ENCODE data around the gene CRYBB3. TPM values are rescaled to one million over a fixed set of nuclear protein-coding genes. Genes with fewer than 3 reads are reported as not detected.
"Not testable (repeated sequence)": the region's sequence is repeated elsewhere in the genome, so short reads cannot be mapped to it uniquely, and the experiment has no call there.

Gene CRYBB3
- total RNA-seq, 1 donor from 2014 or later = 0.21 TPM

DNA sequence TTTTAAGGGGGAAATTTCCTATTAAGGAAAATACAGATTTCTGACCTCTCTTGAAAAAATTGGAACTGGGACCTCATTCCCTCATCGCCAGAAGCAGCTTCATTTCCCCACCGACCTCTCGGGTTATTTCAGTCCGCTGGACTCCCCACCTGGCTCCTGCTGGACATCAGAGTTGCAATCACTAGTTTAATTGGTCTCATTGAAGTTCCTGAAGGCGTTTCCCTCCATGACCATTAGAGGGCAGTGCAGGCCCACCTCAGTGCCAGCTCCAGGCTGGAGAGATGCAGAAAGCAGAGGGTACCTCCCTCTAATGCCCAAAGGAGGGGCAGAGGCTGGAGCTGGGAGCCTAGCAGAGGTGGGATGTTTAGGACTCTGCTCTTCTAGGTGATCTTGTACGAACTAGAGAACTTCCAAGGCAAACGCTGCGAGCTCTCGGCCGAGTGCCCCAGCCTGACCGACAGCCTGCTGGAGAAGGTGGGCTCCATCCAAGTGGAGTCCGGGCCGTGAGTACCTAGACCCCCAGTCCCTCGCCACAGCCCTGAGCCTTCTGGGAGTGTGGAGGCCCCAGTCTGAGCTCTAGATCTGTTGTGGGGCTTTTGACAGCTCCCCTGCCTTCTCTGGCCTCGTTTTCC is 2.7 kb downstream of the CRYBB3 start:
- Mint-ChIP-seq H3K27ac (no peak overlapping the region), H3K4me1 (ENCODE audit: low read depth) (peaks cover 4% of the 10 kb centered on the region), H3K27me3 (ENCODE audit: low read depth) (no peaks in the 10 kb centered on the region), H3K36me3 (ENCODE audit: low read depth) (no peaks in the 10 kb centered on the region), H3K4me3 (ENCODE audit: low read depth) (no peak overlapping the region), H3K9me3 (no peaks in the 10 kb centered on the region)
- peak; percentile 38 for DNase-seq (ENCODE audit: low spot score)
- intact Hi-C loops (cut with micrococcal nuclease) = no loop called here

DNA sequence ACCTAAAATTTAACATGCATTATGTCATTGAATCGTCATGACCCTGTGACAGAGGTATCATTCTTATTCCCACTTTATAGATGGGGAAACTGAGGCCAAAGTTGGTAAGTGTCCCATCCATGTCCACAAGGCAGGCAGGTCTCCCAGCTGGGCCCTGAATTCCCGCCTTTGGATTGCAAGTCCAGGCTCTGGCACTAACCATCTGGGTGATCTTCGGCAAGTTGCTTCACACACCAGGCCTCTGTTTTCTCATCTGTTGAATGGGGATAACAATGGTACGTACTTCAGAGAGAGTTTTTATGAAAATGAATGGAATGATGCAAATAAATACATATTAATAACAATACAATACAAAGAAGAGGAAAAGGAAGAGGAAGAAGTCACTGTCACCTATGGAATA is 3.4 kb downstream of the CRYBB3 start:
- H3K4me1 Mint-ChIP-seq (ENCODE audit: low read depth) = peaks cover 4% of the 10 kb centered on the region
- DNase-seq (ENCODE audit: low spot score) = no peak
- H3K27me3 Mint-ChIP-seq (ENCODE audit: low read depth) = no peaks in the 10 kb centered on the region
- H3K9me3 Mint-ChIP-seq = no peaks in the 10 kb centered on the region
- intact Hi-C loops (cut with micrococcal nuclease) = no loop called here
- no peak overlapping the region for H3K4me3 Mint-ChIP-seq (ENCODE audit: low read depth)
- H3K27ac Mint-ChIP-seq = no peak overlapping the region
- H3K36me3 Mint-ChIP-seq (ENCODE audit: low read depth) = no peaks in the 10 kb centered on the region

DNA sequence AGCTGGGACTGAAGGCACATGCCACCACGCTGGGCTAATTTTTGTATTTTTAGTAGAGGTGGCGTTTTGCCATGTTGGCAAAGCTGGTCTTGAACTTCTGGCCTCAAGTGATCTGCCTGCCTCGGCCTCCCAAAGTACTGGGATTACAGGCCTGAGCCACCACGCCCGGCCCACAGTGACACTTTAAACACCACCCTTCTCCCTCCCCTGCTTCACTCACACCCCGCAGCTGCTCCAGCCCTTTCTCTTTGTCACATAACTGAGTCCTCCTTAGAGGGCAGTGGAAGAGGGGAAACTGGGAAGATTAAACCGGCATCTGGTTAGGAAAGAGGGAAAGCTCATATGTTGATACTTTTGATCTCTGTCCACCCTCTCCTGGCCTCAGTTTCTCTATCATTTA is 4.9 kb downstream of the CRYBB3 start:
- H3K4me1 Mint-ChIP-seq (ENCODE audit: low read depth); H3K4me3 Mint-ChIP-seq (ENCODE audit: low read depth); H3K9me3 Mint-ChIP-seq; DNase-seq (ENCODE audit: low spot score); H3K36me3 Mint-ChIP-seq (ENCODE audit: low read depth); intact Hi-C loops (cut with micrococcal nuclease); H3K27me3 Mint-ChIP-seq (ENCODE audit: low read depth); H3K27ac Mint-ChIP-seq: not testable (repeated sequence)

DNA sequence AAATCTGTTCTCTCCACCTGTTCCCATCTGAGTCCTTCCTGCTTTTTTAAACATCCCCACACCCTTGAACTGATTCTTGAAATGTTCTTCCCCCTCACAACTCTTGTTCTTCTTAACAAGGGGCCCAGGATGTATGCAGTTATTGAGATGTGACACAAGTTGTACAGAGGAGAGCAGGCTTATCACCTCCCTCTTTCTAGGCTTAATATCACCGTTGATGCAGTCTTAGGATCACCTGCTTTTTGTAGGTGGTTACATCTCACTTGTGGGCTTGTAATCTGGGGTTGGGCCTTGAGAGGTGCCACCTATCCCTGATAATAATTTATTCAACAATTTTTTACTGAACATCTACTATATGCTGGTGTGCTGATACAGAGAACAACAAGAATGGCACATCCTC is 6.2 kb downstream of the CRYBB3 start:
- peaks cover 4% of the 10 kb centered on the region for H3K4me1 Mint-ChIP-seq (ENCODE audit: low read depth)
- no peak overlapping the region for H3K27ac Mint-ChIP-seq
- no peaks in the 10 kb centered on the region for H3K36me3 Mint-ChIP-seq (ENCODE audit: low read depth)
- H3K4me3 Mint-ChIP-seq (ENCODE audit: low read depth) = no peak overlapping the region
- no peaks in the 10 kb centered on the region for H3K9me3 Mint-ChIP-seq
- no peaks in the 10 kb centered on the region for H3K27me3 Mint-ChIP-seq (ENCODE audit: low read depth)
- no peak for DNase-seq (ENCODE audit: low spot score)
- intact Hi-C loops (cut with micrococcal nuclease) = no loop called here

DNA sequence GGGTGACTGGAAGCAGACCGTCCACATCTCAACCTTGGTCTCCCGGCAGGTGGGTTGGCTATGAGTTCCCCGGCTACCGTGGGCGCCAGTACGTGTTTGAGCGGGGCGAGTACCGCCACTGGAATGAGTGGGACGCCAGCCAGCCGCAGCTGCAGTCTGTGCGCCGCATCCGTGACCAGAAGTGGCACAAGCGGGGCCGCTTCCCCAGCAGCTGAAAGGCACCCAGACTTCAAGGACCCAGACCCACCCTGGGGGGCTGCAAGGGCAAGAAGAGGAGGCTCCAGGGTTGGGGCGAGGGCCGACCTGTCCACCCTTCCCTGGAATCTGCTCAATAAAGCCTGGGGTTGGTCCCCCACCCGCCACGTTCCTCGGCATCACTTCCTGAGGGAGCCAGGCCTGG is 7.3 kb downstream of the CRYBB3 start:
- no peak overlapping the region for H3K27ac Mint-ChIP-seq
- no peak overlapping the region for H3K4me3 Mint-ChIP-seq (ENCODE audit: low read depth)
- intact Hi-C loops (cut with micrococcal nuclease) = no loop called here
- H3K36me3 Mint-ChIP-seq (ENCODE audit: low read depth) = no peaks in the 10 kb centered on the region
- DNase-seq (ENCODE audit: low spot score) = no peak
- H3K27me3 Mint-ChIP-seq (ENCODE audit: low read depth) = no peaks in the 10 kb centered on the region
- no peaks in the 10 kb centered on the region for H3K9me3 Mint-ChIP-seq
- peaks cover 1% of the 10 kb centered on the region for H3K4me1 Mint-ChIP-seq (ENCODE audit: low read depth)

DNA sequence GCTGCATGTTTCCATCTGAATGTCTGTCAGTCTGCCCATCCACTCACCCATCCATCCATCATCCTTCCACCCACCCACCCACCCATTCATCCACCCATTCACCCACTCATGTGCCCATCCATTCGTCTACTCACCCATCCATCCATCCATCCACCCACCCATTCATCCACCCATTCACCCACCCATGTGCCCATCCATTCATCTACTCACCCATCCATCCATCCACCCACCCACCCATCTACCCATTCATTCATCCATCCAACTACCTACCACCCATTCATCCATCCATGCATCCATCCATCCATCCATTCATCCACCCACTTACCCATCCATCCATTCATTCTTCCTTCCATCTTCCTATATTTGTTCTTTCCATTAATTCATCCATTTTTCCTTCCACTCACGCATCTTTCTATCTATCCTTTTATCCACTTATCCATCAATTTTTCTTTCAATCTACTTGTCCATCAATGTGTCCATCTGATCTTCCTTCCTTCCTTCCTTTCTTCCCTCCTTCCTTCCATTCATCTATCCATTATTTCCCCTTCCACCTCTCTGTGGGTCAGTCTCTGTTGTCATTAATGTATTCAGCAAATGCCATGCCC is 8.0 kb downstream of the CRYBB3 start:
- intact Hi-C loops (cut with micrococcal nuclease) = no loop called here
- H3K4me3 Mint-ChIP-seq (ENCODE audit: low read depth) = no peak overlapping the region
- H3K27me3 Mint-ChIP-seq (ENCODE audit: low read depth) = no peaks in the 10 kb centered on the region
- no peak for DNase-seq (ENCODE audit: low spot score)
- H3K36me3 Mint-ChIP-seq (ENCODE audit: low read depth) = no peaks in the 10 kb centered on the region
- H3K4me1 Mint-ChIP-seq (ENCODE audit: low read depth) = no peaks in the 10 kb centered on the region
- no peak overlapping the region for H3K27ac Mint-ChIP-seq
- no peaks in the 10 kb centered on the region for H3K9me3 Mint-ChIP-seq

DNA sequence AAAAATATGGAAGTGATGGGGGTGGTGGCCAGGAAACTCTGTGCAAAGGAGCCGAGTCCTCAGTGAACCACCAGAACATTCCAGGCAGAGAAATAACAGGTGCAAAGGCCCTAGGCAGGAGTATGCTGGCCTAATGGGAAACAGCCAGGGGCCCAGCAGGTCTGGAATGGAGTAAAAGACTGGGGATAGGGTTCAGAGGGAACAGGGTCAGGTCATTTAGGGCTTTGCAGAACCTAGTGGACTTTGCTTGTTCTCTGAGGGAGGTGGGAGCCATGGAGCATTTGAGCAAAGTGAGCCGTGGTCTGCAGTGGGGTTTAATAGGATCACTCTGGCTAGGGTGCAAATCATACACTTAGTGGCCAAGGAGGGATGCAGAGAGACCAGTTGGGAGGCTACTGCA is 8.7 kb downstream of the CRYBB3 start:
- H3K27me3 Mint-ChIP-seq (ENCODE audit: low read depth) = no peaks in the 10 kb centered on the region
- H3K4me3 Mint-ChIP-seq (ENCODE audit: low read depth) = no peak overlapping the region
- H3K9me3 Mint-ChIP-seq = peaks cover 2% of the 10 kb centered on the region
- intact Hi-C loops (cut with micrococcal nuclease) = no loop called here
- no peaks in the 10 kb centered on the region for H3K36me3 Mint-ChIP-seq (ENCODE audit: low read depth)
- no peak for DNase-seq (ENCODE audit: low spot score)
- no peak overlapping the region for H3K27ac Mint-ChIP-seq
- H3K4me1 Mint-ChIP-seq (ENCODE audit: low read depth) = no peaks in the 10 kb centered on the region

DNA sequence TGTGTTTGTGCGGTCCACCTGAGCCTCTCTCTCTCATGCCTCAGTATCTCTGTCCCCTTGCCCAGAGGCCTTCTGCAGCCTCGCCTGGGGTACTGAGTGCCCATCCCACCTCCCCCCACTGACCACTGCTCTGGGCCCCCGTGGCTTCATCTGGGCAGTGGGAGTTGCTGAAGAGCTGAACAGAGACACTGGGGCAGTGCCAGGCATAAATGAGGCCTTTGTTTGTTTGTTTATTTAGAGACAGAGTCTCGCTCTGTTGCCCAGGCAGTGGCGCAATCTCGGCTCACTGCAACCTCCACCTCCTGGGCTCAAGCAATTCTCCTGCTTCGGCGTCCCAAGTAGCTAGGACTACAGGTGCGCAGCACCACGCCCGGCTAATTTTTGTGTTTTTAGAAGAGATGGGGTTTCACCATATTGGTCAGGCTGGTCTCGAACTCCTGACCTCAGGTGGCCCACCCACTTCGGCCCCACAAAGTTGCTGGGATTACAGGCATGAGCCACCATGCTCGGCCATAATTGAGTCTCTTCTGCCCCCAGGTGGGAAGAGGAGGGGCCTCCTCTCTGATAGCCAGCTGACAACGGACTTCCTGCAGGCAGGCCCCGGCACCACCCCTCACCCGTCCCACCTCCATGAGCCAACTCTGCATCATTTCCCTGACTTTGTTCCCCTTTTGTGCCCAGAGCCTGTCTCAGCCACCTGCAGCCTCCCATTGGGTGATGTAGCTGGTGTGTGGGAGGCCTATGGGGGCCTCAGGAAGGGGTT is 9.3 kb downstream of the CRYBB3 start:
- no peak overlapping the region for H3K27ac Mint-ChIP-seq
- H3K4me1 Mint-ChIP-seq (ENCODE audit: low read depth) = no peaks in the 10 kb centered on the region
- H3K27me3 Mint-ChIP-seq (ENCODE audit: low read depth) = no peaks in the 10 kb centered on the region
- H3K9me3 Mint-ChIP-seq = peaks cover 6% of the 10 kb centered on the region
- no peak for DNase-seq (ENCODE audit: low spot score)
- no peak overlapping the region for H3K4me3 Mint-ChIP-seq (ENCODE audit: low read depth)
- H3K36me3 Mint-ChIP-seq (ENCODE audit: low read depth) = no peaks in the 10 kb centered on the region
- intact Hi-C loops (cut with micrococcal nuclease) = no loop called here

DNA sequence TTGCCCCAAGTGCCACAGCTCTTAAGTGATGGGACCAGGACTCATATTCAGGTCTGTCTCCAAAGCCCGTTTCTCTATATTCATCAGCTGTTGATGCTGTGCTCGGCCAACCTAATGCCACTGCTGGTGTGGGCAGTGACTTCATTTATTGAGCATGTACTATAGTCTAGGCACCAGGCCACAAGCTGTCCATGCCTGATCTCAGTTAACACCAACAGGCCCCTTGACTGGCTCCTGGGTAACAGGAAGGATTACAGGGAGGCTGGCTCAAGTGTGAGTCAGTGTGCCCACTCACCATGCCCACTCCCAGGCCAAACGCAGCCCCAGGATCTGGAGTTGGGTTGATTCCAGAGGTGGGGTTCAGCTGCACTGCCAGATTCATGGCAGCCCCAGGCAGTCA is 11.1 kb downstream of the CRYBB3 start:
- intact Hi-C loops (cut with micrococcal nuclease) = no loop called here
- H3K9me3 Mint-ChIP-seq = peaks cover 6% of the 10 kb centered on the region
- no peak overlapping the region for H3K4me3 Mint-ChIP-seq (ENCODE audit: low read depth)
- H3K27me3 Mint-ChIP-seq (ENCODE audit: low read depth) = no peaks in the 10 kb centered on the region
- no peaks in the 10 kb centered on the region for H3K4me1 Mint-ChIP-seq (ENCODE audit: low read depth)
- H3K36me3 Mint-ChIP-seq (ENCODE audit: low read depth) = no peaks in the 10 kb centered on the region
- DNase-seq (ENCODE audit: low spot score) = no peak
- H3K27ac Mint-ChIP-seq = no peak overlapping the region

DNA sequence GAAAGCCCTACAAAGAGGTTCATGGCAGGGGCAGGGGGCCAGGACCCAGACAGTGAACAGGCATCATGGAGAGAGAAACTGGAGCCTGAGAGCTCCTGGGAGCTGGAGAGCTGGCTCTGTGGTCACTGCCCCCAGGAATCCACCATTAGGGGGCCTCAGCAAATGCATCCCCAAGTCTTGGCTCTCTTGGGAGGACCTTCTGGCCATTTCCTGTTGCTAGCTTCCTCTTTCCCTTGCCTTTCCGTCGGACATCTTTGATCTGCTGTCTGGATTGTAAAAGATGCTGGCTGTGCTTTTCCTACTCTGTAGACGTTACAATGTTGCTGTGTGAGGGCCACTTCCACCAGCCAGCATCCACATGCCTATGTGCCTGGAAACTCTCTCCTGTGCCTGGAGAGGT is 12.7 kb downstream of the CRYBB3 start:
- peaks cover 2% of the 10 kb centered on the region for H3K27me3 Mint-ChIP-seq (ENCODE audit: low read depth)
- intact Hi-C loops (cut with micrococcal nuclease) = no loop called here

DNA sequence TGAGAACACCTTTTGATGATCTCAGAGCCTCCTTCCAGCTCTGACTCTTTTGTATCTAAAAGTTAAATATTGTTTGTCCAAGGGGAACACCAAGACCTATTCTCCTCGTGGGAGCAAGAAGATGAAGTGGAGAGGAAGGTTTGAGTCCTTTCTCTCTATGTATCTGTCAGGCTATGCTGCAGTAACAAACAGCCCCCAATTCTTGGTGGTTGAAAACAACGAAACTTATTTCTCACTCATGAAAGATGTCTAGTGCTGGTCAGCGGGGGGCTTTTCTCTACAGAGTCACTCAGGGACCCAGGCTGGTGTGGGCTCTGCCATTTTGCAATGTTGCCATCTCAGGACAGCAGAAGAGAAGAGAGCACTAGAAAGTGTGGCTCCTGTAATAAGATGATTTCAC is 13.6 kb downstream of the CRYBB3 start:
- Mint-ChIP-seq H3K9me3 (peaks cover 6% of the 10 kb centered on the region), H3K27me3 (ENCODE audit: low read depth) (peaks cover 2% of the 10 kb centered on the region), H3K27ac (no peak overlapping the region), H3K4me1 (ENCODE audit: low read depth) (no peaks in the 10 kb centered on the region), H3K4me3 (ENCODE audit: low read depth) (no peak overlapping the region), H3K36me3 (ENCODE audit: low read depth) (no peaks in the 10 kb centered on the region)
- no peak for DNase-seq (ENCODE audit: low spot score)
- intact Hi-C loops (cut with micrococcal nuclease) = no loop called here

More for the DNA sequence above, 12.7 kb downstream of the CRYBB3 start:
- no peaks in the 10 kb centered on the region for H3K4me1 Mint-ChIP-seq (ENCODE audit: low read depth)
- H3K36me3 Mint-ChIP-seq (ENCODE audit: low read depth) = no peaks in the 10 kb centered on the region
- H3K27ac Mint-ChIP-seq = no peak overlapping the region
- no peak for DNase-seq (ENCODE audit: low spot score)
- peaks cover 6% of the 10 kb centered on the region for H3K9me3 Mint-ChIP-seq
- H3K4me3 Mint-ChIP-seq (ENCODE audit: low read depth) = no peak overlapping the region

DNA sequence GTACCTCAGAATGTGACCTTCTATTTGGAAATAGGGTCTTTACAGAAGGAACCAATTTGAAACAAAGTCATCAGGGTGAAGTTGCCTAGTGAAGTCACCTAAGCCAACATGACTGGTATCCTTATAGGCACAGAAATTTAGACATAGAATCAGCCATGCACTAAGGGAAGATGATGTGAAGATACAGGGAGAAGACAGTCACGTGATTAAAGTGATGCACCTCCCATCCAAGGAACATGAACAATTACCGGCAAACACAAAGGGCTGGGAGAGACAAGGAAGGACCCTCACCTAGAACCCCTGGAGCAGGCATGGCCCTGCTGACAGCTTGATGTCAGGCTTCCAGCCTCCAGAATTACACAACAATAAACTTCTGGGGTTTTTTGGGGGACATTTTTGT is 16.6 kb downstream of the CRYBB3 start:
- no peaks in the 10 kb centered on the region for H3K36me3 Mint-ChIP-seq (ENCODE audit: low read depth)
- H3K27ac Mint-ChIP-seq = no peak overlapping the region
- H3K9me3 Mint-ChIP-seq = peaks cover 6% of the 10 kb centered on the region
- intact Hi-C loops (cut with micrococcal nuclease) = no loop called here
- DNase-seq (ENCODE audit: low spot score) = no peak
- H3K27me3 Mint-ChIP-seq (ENCODE audit: low read depth) = peaks cover 2% of the 10 kb centered on the region
- H3K4me3 Mint-ChIP-seq (ENCODE audit: low read depth) = no peak overlapping the region
- H3K4me1 Mint-ChIP-seq (ENCODE audit: low read depth) = no peaks in the 10 kb centered on the region

DNA sequence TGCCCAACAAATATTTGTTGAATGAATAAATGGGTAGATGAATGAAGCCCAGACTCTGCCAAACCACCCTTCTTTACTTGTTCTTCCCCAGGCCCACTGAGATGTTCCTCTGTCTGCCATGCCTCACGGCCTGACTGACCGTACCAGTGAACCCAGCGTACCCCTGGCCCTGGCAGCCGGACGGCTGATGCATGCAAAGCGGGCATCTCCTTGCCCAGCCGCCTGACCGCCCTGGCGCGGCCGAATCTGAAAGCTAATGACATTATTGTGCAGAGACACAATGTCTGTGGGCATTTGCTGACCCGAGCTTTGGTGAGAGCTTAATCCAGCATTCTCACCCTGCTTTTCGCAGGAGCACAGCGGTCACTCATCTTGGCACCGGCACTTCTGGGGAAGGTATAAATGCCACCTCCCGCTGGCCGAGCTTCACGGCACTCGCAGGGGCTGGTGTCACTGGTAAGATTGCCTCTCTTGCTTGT is 19.6 kb downstream of the CRYBB3 start, which contains the start of gene CRYBB2:
Gene CRYBB2, plus strand, starts transcription at position 429 of the 479 bp plus-strand sequence. CDS start 1,791 bp downstream, outside the sequence.
- Mint-ChIP-seq H3K9me3 (no peaks in the 10 kb centered on the region), H3K36me3 (ENCODE audit: low read depth) (no peaks in the 10 kb centered on the region), H3K4me3 (ENCODE audit: low read depth) (no peak within 1 kb of the TSS), H3K27ac (no peak within 1 kb of the TSS), H3K4me1 (ENCODE audit: low read depth) (no peaks in the 10 kb centered on the region), H3K27me3 (ENCODE audit: low read depth) (peaks cover 7% of the 10 kb centered on the region)
- no peak for DNase-seq (ENCODE audit: low spot score)
- intact Hi-C loops (cut with micrococcal nuclease) = no loop called here
